ENCODE data around the gene DLGAP4.

The DLGAP4 gene

GRCh38 chr20:36540551-36541211 lies 234.5 kb downstream of the DLGAP4 start:
- H3K27me3 ChIP-seq (ENCODE audit: control insufficient read depth in 1 of 2, insufficient read depth in 2 of 2, low read length in 2 of 2), result no peaks in the 10 kb centered on the region
- no peaks in the 10 kb centered on the region for H3K9me3 ChIP-seq (ENCODE audit: low read length)
- peaks cover 26% of the 10 kb centered on the region for H3K36me3 ChIP-seq (ENCODE audit: insufficient read depth, low read length)
- peak overlapping the region; percentile 96 for H3K27ac ChIP-seq (ENCODE audit: low read depth, low read length)
- peak overlapping the region; percentile 56 to 96 for H3K4me3 ChIP-seq (ENCODE audit: low read depth in 1 of 2, low read length in 2 of 2)
- peak overlapping the region; percentile 39 for H3K9ac ChIP-seq (ENCODE audit: low read length)
- H3K4me1 ChIP-seq (ENCODE audit: insufficient read depth, low read length), result peaks cover 26% of the 10 kb centered on the region

- Histone ChIP-seq H3K4me1 (ENCODE audit: insufficient read depth, low read length) (peaks cover 32% of the 10 kb centered on the region), H3K9me3 (ENCODE audit: low read length) (no peaks in the 10 kb centered on the region)
Observed at GRCh38 chr20:36541227-36541767, 235.2 kb downstream of the DLGAP4 start, which contains the start of gene MYL9. Gene MYL9 (plus strand): TSS chr20:36541519. CDS start chr20:36544885, 3,366 bp downstream.

GRCh38 chr20:36541768-36542488 lies 235.8 kb downstream of the DLGAP4 start:
- peak overlapping the region; percentile 80 to 96 for H3K4me3 ChIP-seq (ENCODE audit: low read depth in 1 of 2, low read length in 2 of 2)
- H3K27ac ChIP-seq (ENCODE audit: low read depth, low read length), result peak overlapping the region; percentile 96
- peaks cover 33% of the 10 kb centered on the region for H3K4me1 ChIP-seq (ENCODE audit: insufficient read depth, low read length)
- H3K36me3 ChIP-seq (ENCODE audit: insufficient read depth, low read length), result peaks cover 39% of the 10 kb centered on the region
- H3K9ac ChIP-seq (ENCODE audit: low read length), result peak overlapping the region; percentile 94
- no peaks in the 10 kb centered on the region for H3K27me3 ChIP-seq (ENCODE audit: control insufficient read depth in 1 of 2, insufficient read depth in 2 of 2, low read length in 2 of 2)
- H3K9me3 ChIP-seq (ENCODE audit: low read length), result no peaks in the 10 kb centered on the region

More at GRCh38 chr20:36541227-36541767, 235.2 kb downstream of the DLGAP4 start, which contains the start of gene MYL9:
- Histone ChIP-seq H3K27me3 (ENCODE audit: control insufficient read depth in 1 of 2, insufficient read depth in 2 of 2, low read length in 2 of 2) (no peaks in the 10 kb centered on the region), H3K4me3 (ENCODE audit: low read depth in 1 of 2, low read length in 2 of 2) (peak within 1 kb of the TSS; percentile 80 to 96), H3K36me3 (ENCODE audit: insufficient read depth, low read length) (peaks cover 32% of the 10 kb centered on the region), H3K27ac (ENCODE audit: low read depth, low read length) (peak within 1 kb of the TSS; percentile 96), H3K9ac (ENCODE audit: low read length) (peak within 1 kb of the TSS; percentile 94)

GRCh38 chr20:36542516-36543183 lies 236.5 kb downstream of the DLGAP4 start:
- no peaks in the 10 kb centered on the region for H3K27me3 ChIP-seq (ENCODE audit: control insufficient read depth in 1 of 2, insufficient read depth in 2 of 2, low read length in 2 of 2)
- H3K4me3 ChIP-seq (ENCODE audit: low read depth in 1 of 2, low read length in 2 of 2), result peak overlapping the region; percentile 80 to 96
- peaks cover 39% of the 10 kb centered on the region for H3K4me1 ChIP-seq (ENCODE audit: insufficient read depth, low read length)
- H3K9ac ChIP-seq (ENCODE audit: low read length), result peak overlapping the region; percentile 94
- peak overlapping the region; percentile 96 for H3K27ac ChIP-seq (ENCODE audit: low read depth, low read length)
- H3K9me3 ChIP-seq (ENCODE audit: low read length), result no peaks in the 10 kb centered on the region
- H3K36me3 ChIP-seq (ENCODE audit: insufficient read depth, low read length), result peaks cover 46% of the 10 kb centered on the region

- no peaks in the 10 kb centered on the region for H3K27me3 ChIP-seq (ENCODE audit: control insufficient read depth in 1 of 2, insufficient read depth in 2 of 2, low read length in 2 of 2)
- H3K36me3 ChIP-seq (ENCODE audit: insufficient read depth, low read length), result peaks cover 54% of the 10 kb centered on the region
- H3K4me1 ChIP-seq (ENCODE audit: insufficient read depth, low read length), result peaks cover 34% of the 10 kb centered on the region
- peak overlapping the region; percentile 96 for H3K27ac ChIP-seq (ENCODE audit: low read depth, low read length)
- H3K9me3 ChIP-seq (ENCODE audit: low read length), result no peaks in the 10 kb centered on the region
- H3K4me3 ChIP-seq (ENCODE audit: low read depth in 1 of 2, low read length in 2 of 2), result peak overlapping the region; percentile 80 to 96
- peak overlapping the region; percentile 94 for H3K9ac ChIP-seq (ENCODE audit: low read length)
Observed at GRCh38 chr20:36543184-36544133, 237.3 kb downstream of the DLGAP4 start.

- peaks cover 63% of the 10 kb centered on the region for H3K36me3 ChIP-seq (ENCODE audit: insufficient read depth, low read length)
- peak overlapping the region; percentile 80 to 96 for H3K4me3 ChIP-seq (ENCODE audit: low read depth in 1 of 2, low read length in 2 of 2)
- peak overlapping the region; percentile 94 for H3K9ac ChIP-seq (ENCODE audit: low read length)
- peak overlapping the region; percentile 96 for H3K27ac ChIP-seq (ENCODE audit: low read depth, low read length)
- peaks cover 32% of the 10 kb centered on the region for H3K4me1 ChIP-seq (ENCODE audit: insufficient read depth, low read length)
- no peaks in the 10 kb centered on the region for H3K9me3 ChIP-seq (ENCODE audit: low read length)
- no peaks in the 10 kb centered on the region for H3K27me3 ChIP-seq (ENCODE audit: control insufficient read depth in 1 of 2, insufficient read depth in 2 of 2, low read length in 2 of 2)
Observed at GRCh38 chr20:36544134-36545018, 238.2 kb downstream of the DLGAP4 start.

- H3K9me3 ChIP-seq (ENCODE audit: low read length), result no peaks in the 10 kb centered on the region
- H3K27me3 ChIP-seq (ENCODE audit: control insufficient read depth in 1 of 2, insufficient read depth in 2 of 2, low read length in 2 of 2), result no peaks in the 10 kb centered on the region
- peak overlapping the region; percentile 36 for H3K9ac ChIP-seq (ENCODE audit: low read length)
- peak overlapping the region in 1 of 2 donors; percentile 22 for H3K4me3 ChIP-seq (ENCODE audit: low read depth in 1 of 2, low read length in 2 of 2)
- peaks cover 32% of the 10 kb centered on the region for H3K4me1 ChIP-seq (ENCODE audit: insufficient read depth, low read length)
- H3K27ac ChIP-seq (ENCODE audit: low read depth, low read length), result peak overlapping the region; percentile 31
- peaks cover 64% of the 10 kb centered on the region for H3K36me3 ChIP-seq (ENCODE audit: insufficient read depth, low read length)
Observed at GRCh38 chr20:36546111-36546736, 240.1 kb downstream of the DLGAP4 start.

- Histone ChIP-seq H3K36me3 (ENCODE audit: insufficient read depth, low read length) (peaks cover 62% of the 10 kb centered on the region), H3K4me3 (ENCODE audit: low read depth in 1 of 2, low read length in 2 of 2) (peak overlapping the region in 1 of 2 donors; percentile 6), H3K27me3 (ENCODE audit: control insufficient read depth in 1 of 2, insufficient read depth in 2 of 2, low read length in 2 of 2) (no peaks in the 10 kb centered on the region), H3K27ac (ENCODE audit: low read depth, low read length) (peak overlapping the region; percentile 63), H3K4me1 (ENCODE audit: insufficient read depth, low read length) (peaks cover 32% of the 10 kb centered on the region), H3K9me3 (ENCODE audit: low read length) (no peaks in the 10 kb centered on the region), H3K9ac (ENCODE audit: low read length) (no peak overlapping the region)
Observed at GRCh38 chr20:36547186-36548005, 241.3 kb downstream of the DLGAP4 start.

- H3K4me1 ChIP-seq (ENCODE audit: insufficient read depth, low read length), result peaks cover 32% of the 10 kb centered on the region
- H3K27ac ChIP-seq (ENCODE audit: low read depth, low read length), result peak overlapping the region; percentile 63
- H3K27me3 ChIP-seq (ENCODE audit: control insufficient read depth in 1 of 2, insufficient read depth in 2 of 2, low read length in 2 of 2), result no peaks in the 10 kb centered on the region
- peaks cover 57% of the 10 kb centered on the region for H3K36me3 ChIP-seq (ENCODE audit: insufficient read depth, low read length)
- H3K4me3 ChIP-seq (ENCODE audit: low read depth in 1 of 2, low read length in 2 of 2), result no peak overlapping the region
- no peaks in the 10 kb centered on the region for H3K9me3 ChIP-seq (ENCODE audit: low read length)
- H3K9ac ChIP-seq (ENCODE audit: low read length), result no peak overlapping the region
Observed at GRCh38 chr20:36548006-36548315, 241.8 kb downstream of the DLGAP4 start.
